ENCODE results near the gene SMIM35. TPM values are rescaled to one million over a fixed set of nuclear protein-coding genes. Genes with fewer than 3 reads are reported as not detected.

Gene SMIM35
- not detected for polyA plus RNA-seq (2012; ENCODE audit: insufficient read depth, insufficient read length)

DNA sequence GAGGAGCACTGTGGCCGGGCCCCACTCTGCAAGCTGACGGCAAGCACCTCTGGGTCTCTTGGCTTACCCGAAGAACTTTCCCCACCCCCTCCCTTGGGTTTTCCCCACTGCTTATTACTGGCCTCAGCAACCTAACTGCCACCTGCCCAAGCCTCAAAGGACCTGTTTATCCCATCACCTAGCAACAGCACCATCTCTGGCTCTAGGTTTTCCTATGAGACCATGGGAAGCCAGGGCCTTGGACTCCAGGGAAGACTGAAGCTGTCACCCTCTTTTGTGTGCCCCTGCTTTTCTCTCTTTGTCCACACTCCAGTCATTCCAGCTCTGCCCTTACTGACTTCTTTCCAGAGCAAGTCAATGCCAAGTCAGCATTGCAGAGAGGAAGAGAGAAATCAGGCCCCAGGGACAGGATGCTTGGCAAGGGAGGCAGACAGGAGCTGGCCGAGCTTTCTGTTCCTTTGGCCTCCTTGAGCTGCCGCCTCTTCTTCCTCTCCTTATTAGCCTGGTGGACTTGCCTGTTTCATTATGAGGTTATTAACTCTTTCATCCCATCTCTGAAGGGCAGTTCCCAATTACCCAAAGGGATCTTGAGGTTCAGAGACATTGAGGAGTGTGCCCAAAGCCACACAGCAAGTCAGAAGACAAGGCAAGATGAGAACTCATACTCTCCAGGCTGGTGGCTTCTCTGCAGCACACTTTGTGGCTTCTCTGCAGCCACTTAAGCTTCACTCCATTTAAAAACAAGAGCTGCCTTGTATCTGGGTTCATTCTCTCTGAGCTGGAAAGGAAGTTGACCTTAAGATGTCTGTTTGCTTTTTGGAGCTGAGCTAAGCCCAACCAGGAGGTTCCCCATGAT lies at the start of gene SMIM35:
Gene SMIM35, minus strand, starts transcription at position 51 of the 856 bp plus-strand sequence. CDS start 206 bp downstream, outside the sequence.
- no peak for DNase-seq (ENCODE audit: low read depth, low spot score)
- H3K4me3 ChIP-seq (ENCODE audit: low read length) = no peak within 1 kb of the TSS

DNA sequence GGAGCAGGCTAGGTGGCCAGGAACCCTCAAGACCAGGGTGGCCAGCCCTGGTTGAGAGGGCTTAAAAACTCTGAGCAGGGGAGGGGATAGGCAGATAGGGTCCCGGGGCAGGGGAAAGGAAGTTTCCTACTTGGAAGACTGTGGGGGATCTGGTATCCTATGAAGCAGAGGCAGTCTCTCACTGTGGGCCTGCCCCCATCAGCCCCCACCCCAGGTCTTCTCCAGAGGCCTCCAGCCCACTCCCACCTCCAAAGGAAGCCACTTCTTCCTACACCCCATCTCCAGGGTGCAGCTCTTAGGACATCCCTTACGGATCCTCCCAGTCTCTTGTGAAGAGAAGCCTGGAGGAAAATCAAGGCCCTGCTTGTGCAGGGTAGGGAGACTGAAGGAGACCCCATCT lies 49.6 kb upstream of the SMIM35 start:
- no peak overlapping the region for H3K4me3 ChIP-seq (ENCODE audit: low read length)
- DNase-seq (ENCODE audit: low read depth, low spot score) = no peak

DNA sequence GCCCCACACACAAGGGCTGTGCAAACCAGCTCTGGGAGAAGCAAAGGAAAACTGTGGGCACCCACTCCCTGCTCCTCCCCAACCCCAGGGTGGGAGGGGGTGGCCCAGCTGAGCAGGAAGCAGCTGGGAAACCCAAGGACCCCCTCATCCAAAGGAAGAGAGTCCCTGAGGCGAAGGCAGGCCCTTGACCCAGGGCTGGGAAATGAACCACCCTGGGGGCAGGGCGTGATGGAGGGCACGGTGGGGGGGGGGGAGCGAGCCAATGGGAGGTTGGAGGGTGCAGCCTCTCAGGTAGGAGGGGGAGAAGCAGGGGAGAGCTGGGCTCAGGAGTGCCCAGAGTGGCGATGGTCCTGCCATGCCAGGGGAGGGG lies 49.0 kb upstream of the SMIM35 start:
- no peak for DNase-seq (ENCODE audit: low read depth, low spot score)
- no peak overlapping the region for H3K4me3 ChIP-seq (ENCODE audit: low read length)

GRCh38 chr11:118135051-118135795 lies 48.5 kb upstream of the SMIM35 start:
- H3K4me3 ChIP-seq (ENCODE audit: low read length) = no peak overlapping the region
- no peak for DNase-seq (ENCODE audit: low read depth, low spot score)

DNA sequence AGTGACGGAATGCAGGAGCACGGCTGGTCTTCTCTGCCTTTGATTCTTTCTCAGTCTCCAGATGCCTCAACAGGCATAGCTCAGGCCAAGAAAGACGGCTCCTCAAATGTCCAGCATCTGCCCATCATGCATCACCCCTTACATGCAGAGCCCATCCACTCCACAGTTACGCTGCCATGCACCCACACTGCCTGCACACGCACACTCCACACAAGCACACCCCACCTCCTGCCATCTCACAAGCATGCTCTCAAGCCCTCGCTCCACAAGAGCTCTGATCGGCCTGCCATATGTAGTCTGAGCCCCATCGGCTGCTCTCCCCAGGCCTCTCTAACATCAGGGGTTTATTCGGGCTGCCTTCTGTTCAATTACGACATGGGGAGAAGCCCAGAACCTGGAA lies 47.1 kb upstream of the SMIM35 start:
- no peak overlapping the region for H3K4me3 ChIP-seq (ENCODE audit: low read length)
- no peak for DNase-seq (ENCODE audit: low read depth, low spot score)

- H3K4me3 ChIP-seq (ENCODE audit: low read length) = no peak overlapping the region
- no peak for DNase-seq (ENCODE audit: low read depth, low spot score)
These were observed 45.8 kb upstream of the SMIM35 start for GRCh38 chr11:118132385-118133151.

DNA sequence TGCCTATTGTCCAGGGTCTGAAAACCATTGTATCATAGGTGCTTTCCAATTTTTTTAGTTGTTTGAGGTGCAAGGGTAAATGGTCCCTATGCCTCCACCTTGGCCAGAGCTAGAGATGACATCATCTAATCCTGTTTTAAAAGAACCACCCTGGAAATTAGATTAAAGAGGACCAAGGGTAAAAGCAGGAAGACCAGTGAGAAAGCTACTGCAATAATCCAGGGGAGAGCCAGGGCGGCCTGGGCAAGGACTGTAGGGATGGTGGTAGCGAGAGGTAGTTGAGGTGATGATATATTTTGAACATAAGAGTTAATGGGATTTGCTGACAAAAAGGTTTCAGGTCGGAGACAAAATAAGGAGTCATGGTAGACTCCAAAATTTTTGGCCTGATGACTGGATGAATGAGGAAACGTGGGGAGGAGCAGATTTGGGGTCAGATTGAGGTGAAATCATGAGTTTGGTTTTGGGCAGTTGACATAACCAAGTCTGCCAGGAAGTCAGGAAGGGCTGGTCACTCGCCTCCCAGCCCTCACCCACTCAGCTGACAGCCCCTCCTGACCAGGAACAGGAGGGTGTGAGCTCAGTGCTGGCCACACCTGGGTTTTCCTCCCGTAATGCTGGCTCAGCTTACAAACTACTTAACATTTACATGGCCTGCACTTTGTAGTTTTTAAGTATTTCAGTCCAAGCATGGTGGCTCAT lies 42.9 kb upstream of the SMIM35 start:
- H3K4me3 ChIP-seq (ENCODE audit: low read length) = no peak overlapping the region
- DNase-seq (ENCODE audit: low read depth, low spot score) = no peak

DNA sequence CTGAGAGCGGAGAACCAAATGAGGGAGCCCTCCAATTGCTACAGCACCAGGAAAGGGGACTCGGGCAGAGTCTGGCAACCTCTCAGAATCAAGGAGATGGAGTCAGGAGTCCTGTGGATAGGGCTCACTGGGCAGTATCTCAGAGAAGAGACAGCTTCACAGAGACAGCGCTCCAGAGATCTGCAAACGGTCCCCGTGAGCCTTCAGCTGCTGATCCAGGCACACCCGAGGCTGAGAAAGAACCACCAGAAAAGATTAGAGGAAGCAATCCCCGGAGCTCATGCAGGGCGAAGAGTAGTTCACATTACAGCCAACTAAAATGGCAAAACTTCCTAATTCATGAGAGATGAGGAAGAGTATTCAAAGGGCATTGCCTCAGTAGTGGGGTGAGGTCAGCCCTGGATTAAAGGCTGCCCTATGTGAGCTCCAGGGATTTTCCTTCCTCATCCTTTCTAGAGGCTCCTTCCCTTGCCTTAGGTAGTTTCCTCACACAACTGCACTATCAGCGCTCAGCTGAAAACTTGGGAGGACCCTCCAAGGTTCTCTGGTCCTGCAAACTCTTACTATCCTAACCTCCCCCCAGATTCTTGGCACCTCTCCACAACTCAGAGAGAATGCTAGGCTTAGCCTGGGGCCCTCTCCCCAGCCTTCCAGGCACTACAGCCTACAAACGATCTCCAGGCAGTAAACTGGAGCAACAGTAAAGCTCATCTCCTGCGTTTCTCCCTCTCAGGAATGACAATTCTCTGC lies 42.1 kb upstream of the SMIM35 start:
- H3K4me3 ChIP-seq (ENCODE audit: low read length) = no peak overlapping the region
- DNase-seq (ENCODE audit: low read depth, low spot score) = no peak

- no peak overlapping the region for H3K4me3 ChIP-seq (ENCODE audit: low read length)
- DNase-seq (ENCODE audit: low read depth, low spot score) = no peak
These were observed 41.5 kb upstream of the SMIM35 start for GRCh38 chr11:118128310-118128709.

DNA sequence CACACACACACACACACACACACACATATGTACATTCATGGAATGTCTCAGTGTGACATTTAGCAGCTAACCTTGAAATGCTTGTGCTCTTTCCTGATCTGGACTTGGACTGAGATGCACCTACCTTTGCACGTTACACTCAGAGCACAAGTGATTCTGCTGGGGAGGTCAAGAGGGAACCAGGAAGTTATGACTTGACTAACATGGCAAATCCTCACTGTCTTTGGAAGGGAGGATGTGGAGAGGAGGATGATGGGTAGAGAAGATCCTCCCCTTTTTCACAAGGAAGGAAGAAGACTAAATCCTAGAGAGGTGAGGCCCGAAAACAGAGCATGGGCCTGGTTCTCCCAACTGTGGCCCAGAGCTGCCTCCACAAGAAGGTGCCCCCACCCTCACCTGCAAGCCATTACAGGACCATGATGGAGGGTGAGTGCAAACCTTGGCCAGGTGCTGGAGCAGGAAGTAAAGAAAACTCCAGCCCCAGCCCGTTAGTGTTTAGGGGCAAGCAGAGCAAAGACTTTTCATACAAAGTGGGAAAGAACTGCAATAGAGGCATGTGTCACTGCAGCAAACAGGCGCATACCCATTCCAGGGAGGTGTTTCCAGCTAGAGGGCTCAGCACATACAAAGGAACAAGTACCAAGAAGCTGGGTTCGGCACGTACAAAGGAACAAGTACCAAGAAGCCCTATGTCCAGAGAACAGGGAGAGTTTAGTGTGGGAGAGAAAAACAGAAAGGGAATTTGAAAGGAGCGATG lies 39.5 kb upstream of the SMIM35 start:
- no peak for DNase-seq (ENCODE audit: low read depth, low spot score)
- no peak overlapping the region for H3K4me3 ChIP-seq (ENCODE audit: low read length)

GRCh38 chr11:118124929-118125535 lies 38.3 kb upstream of the SMIM35 start:
- DNase-seq (ENCODE audit: low read depth, low spot score) = no peak
- H3K4me3 ChIP-seq (ENCODE audit: low read length) = no peak overlapping the region

GRCh38 chr11:118120793-118121192 lies 34.0 kb upstream of the SMIM35 start:
- DNase-seq (ENCODE audit: low read depth, low spot score) = no peak
- no peak overlapping the region for H3K4me3 ChIP-seq (ENCODE audit: low read length)

- DNase-seq (ENCODE audit: low read depth, low spot score) = no peak
- no peak overlapping the region for H3K4me3 ChIP-seq (ENCODE audit: low read length)
These were observed 31.2 kb upstream of the SMIM35 start for GRCh38 chr11:118117790-118118601.

GRCh38 chr11:118115048-118115447 lies 28.3 kb upstream of the SMIM35 start:
- DNase-seq (ENCODE audit: low read depth, low spot score) = no peak
- no peak overlapping the region for H3K4me3 ChIP-seq (ENCODE audit: low read length)

DNA sequence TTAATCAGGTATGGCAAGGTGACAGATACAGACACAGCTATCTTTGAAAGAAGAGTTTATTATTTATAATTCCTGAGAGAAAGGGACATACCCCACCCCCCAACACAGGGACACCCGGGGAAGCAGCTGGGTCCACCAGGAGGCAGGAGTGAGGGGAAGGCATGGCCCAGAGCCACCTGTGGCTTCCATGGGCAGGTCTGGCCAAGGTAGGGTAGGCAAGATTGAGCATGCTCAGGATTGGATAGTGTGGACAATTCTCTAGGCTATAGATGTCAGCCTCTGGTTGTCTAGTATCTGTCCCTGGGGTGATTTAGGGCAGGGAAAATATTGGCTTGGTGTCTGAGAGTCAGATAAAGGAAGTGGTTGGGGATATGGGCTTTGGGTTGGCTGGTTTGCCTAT lies 27.5 kb upstream of the SMIM35 start:
- H3K4me3 ChIP-seq (ENCODE audit: low read length) = no peak overlapping the region

GRCh38 chr11:118112711-118113430 lies 26.1 kb upstream of the SMIM35 start:
- DNase-seq (ENCODE audit: low read depth, low spot score) = no peak
- no peak overlapping the region for H3K4me3 ChIP-seq (ENCODE audit: low read length)

More for the DNA sequence above, 27.5 kb upstream of the SMIM35 start:
- DNase-seq (ENCODE audit: low read depth, low spot score) = no peak
